COR-L47 (cell line): Measurements from ENCODE around the gene EHD1.

Experiments used
- DNase-seq: peaks from one replicate; lab custom pipeline; 2025; lab: John Stamatoyannopoulos, UW

EHD1 gene

GRCh38 chr11:64890522-64890939 lies 12.1 kb upstream of the EHD1 start:
- no peak for DNase-seq

DNA sequence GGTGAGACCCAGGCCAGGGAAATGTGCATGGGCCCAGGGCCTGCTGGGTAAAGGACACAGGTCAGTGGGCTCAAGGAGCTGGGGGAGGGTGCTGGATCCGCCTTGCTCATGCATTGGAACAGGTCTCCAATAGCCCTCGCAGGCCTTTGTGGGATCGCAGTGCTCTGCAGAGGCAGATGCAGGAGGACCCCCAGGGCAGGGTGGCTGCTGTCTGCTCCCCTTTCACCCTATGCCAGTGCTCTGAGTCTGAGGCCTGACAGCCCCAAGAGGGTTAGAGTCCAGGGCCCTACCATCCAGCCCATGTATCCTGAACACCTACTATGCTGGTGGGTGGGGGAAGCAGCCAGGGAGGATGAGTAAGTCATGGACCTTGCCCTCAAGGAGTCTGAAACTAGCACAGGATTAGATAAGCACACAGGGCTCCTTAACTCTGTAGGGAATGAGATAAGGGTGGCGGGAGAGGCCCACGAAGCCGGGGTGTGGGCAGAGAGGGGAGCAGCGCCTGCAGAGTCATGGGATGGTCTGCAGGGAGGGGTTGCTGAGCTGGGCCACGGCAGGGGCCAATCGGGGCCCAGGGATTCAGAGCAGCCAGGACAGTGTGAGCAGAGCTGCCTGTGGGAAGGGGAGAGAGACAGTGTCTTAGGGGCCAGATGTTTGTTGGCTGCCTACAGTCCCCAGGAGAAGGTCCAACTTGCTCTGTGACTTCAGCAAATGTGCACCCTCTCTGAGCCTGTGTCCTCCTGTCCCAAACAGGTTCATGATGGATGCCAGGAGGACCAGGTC lies 10.5 kb upstream of the EHD1 start:
- DNase-seq: no peak

- no peak for DNase-seq
Observed at GRCh38 chr11:64888406-64888728, 9.9 kb upstream of the EHD1 start.

DNA sequence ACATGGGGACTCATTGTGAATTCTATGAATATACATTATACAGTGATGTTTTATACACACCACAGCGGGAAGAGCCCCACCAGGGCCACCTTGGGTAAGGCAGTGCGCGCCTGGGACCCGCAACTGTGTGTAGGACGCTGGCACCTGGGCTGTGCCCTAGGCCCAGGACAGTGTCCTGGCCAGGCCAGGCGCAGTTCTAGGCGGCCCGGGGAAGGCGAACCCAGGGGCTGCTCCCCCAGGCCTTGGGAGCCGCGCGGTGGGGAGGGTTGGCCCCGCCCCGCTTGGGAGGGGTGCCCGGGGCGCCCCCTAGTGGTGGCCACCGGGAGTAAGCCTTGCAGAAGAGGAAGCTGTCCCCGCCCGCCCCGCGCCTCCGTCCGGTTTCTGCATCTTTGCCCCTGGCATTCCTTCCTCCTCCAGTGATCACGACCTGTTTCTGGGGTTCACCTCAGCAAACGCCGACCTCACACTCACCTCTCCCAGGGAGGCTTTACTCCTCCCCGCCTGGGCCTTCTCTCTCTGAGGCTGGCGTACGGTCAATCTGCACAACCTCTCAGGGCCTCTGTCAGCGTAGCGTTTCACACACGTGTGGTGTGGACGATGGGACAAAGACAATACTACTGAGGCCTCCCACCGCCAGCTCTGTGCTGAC lies 9.5 kb upstream of the EHD1 start:
- peak; percentile 21 for DNase-seq

- no peak for DNase-seq
Observed at GRCh38 chr11:64887234-64887756, 8.9 kb upstream of the EHD1 start.

DNA sequence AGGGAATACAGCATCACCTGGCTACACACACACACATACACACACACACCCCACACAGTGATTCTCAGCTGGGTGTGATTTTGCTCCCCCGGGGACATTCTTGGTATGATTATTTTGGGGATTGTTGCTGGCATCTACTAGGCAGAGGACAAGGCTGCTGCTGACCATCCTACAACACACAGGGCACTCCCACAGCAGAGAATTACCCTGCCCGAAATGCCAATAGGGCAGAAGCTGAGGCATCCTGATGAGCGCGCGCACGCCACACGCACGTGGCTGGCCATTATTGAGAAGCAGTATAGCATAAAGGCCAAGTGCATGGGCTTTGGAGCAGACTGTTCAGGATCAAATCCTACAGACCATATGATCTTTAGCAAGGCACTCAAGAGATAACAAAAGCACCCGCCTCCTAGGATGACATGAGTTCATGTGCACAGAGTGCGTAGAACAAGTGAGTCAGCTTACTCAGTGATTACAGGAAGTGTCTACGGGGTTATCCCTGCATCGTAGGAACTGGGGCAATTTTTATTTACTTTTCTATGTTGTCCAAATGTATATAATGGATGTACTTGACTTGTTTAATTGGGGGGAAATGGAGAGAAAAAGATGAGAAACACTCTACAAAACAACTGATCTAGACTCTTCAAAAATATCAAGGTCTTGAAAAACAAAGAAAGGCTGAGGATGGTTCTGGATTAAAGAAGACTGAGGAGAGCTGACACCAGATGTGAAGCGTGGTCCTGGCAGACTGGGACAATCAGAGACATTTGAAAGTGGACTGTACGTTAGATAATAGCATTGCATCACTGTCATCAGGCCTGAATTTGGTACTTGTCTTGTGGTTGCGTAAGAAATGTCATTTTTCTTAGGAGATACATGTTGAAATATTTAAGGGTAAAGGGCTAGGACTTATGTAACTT lies 7.2 kb upstream of the EHD1 start:
- DNase-seq: no peak

- DNase-seq: no peak
Observed at GRCh38 chr11:64884019-64884418, 5.6 kb upstream of the EHD1 start.

DNA sequence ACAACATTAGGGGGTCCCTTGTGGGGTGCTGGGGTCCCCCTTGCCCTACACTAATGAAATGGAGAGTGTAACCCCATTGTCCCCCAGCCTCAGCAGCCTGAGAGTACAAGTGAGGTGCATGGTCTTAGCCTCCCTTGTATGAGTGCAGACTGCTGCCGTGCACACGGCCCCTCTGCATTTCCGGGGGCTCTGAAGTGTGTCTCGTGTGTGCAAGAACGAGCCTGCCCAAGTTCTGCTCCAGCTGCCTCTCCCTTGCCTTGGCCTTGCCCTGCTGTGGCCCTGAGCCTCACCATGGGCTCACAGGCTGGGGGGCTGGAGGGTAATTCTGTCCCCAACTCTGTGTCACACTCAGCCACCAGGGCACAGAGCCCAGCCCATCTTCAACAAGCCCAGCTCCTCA lies 5.2 kb upstream of the EHD1 start:
- no peak for DNase-seq

GRCh38 chr11:64882243-64882642 lies 3.8 kb upstream of the EHD1 start:
- DNase-seq: no peak

- DNase-seq: no peak
Observed at GRCh38 chr11:64881476-64881875, 3.1 kb upstream of the EHD1 start.

- no peak for DNase-seq
Observed at GRCh38 chr11:64880240-64881001, 2.0 kb upstream of the EHD1 start.

DNA sequence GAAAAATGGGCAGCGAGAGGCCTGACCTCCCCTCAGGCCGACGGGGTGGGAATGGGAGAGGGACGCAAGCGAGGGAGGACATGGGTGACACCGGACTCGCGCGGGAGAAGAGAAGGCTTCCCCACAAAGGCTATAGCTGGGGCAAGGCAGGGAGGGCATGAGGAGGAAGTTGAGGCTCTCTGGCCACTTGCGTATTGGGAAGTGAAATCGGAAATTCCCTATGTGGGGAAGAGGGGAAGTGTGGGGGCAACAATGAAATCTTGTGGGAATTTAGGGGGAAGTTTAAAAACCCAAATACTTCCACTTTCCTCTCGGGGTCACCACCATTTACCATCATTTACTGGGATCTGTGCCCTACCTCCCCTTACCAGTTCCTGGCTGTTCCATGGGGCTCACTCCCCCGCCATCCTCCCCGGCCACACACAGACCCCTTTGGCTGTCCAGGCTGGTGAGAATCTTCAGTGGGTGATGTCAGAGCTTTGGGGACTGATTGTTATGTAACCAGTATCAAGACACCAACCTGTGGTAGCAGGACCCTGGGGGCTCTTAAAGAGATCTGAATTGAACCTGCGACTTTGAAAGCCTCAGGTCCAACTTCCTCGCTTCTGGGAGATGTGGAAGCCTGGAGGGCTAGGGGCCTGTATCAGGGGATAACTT lies 951 bp upstream of the EHD1 start:
- no peak for DNase-seq

DNA sequence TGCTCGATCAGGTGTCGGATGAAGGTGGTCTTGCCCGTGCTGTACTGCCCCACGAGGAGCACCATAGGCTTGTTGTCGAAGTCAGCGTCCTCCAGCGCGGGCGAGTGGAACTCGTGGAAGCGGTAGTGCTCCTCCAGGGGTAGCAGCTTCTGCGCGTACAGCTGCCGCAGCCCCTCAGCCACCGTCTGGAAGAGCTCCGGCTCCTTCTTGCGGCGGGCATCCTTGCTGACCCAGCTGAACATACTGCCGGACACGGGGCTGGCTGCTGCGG lies 263 bp downstream of the EHD1 start:
- no peak for DNase-seq

DNA sequence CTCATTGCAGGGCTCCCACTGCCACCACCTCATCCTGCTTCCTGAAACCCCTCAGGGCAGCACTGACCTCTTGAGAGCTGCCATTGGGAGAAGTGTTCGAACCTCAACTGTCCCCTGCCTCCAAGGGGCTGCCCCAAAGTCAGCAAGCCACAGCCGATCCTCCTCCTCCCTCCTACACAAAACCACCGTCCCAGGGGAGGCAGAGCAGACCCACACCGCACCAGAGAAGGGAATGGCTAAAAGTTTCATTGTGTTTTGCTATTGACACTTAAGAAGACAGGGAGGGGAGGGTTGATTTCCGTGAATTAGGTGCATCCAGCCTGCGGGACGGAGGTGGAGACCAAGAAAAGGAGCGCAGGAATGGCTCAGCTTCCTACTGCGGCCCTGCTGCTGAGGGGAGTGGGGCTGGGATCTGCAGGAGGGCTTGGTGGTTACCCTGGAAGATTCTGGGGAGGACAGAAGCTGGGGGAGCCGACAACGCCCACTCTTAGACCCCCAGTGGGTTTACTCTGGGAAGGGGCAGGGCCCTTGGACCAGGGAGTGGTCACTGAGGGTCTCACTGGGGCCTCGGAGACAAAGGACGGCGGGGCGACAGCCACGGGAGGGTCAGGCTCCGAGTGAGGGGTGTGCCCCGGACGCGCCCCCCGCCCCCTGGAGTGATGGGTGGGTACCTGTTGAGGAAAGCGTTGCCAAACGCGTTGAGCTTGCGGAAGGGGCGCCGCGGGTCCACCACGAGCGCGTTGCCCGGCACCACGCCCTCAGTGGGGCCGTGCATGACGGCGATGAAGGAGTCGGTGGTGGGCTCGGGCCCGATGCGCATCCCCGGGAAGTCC lies 815 bp downstream of the EHD1 start:
- DNase-seq: no peak

- no peak for DNase-seq
Observed at GRCh38 chr11:64876835-64877341, 1.5 kb downstream of the EHD1 start.

- no peak for DNase-seq
Observed at GRCh38 chr11:64876229-64876750, 2.1 kb downstream of the EHD1 start.

GRCh38 chr11:64875369-64876228 lies 2.8 kb downstream of the EHD1 start:
- DNase-seq: no peak

- DNase-seq: no peak
Observed at GRCh38 chr11:64874308-64875240, 3.8 kb downstream of the EHD1 start.
